ENCODE measurements around the gene CATSPER3. TPM values are rescaled to one million over a fixed set of nuclear protein-coding genes. Genes with fewer than 3 reads are reported as not detected.

The CATSPER3 gene
- polyA plus RNA-seq, 1 donor (not counting 4 experiments of a cell fraction or from before 2014, with no cell fraction given): 0.31 TPM

DNA sequence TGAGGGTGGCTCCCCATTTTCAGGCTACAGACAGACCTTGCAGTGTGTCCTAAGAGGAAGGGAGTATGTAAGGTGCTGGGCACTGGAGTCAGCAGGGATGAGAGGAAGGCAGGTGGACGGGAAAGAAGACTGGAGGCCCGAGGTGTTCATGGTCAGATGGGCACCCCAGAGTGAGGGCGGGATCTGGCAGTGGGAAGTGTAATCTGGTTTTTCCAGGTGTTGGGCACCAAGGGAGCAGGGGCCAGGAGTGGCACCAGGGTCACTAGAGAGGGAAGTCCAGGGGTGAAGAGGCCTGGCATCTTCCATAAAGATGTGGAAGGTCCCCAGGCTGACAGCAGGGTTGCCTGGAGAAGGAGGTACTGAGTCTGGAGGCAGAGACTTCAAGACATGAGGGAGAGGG lies 36.7 kb downstream of the CATSPER3 start:
- Histone ChIP-seq H3K9ac (ENCODE audit: control insufficient read depth, extremely low read depth, insufficient read depth, low read length) (no peak overlapping the region), H3K9me3 (ENCODE audit: control insufficient read depth, low read depth, low read length) (no peaks in the 10 kb centered on the region), H4K20me1 (ENCODE audit: control insufficient read depth, extremely low read depth, insufficient read depth, low read length) (no peaks in the 10 kb centered on the region), H2AFZ (ENCODE audit: control insufficient read depth, low read length) (no peak overlapping the region), H3K4me2 (ENCODE audit: control insufficient read depth, extremely low read depth, insufficient read depth, low read depth, low read length) (no peak overlapping the region), H3K4me3 (ENCODE audit: control insufficient read depth in 2 of 3, extremely low read depth in 1 of 3, insufficient read depth in 2 of 3, low read depth in 1 of 3, low read length in 3 of 3) (no peak overlapping the region), H3K36me3 (ENCODE audit: control insufficient read depth in 2 of 2, extremely low read depth in 1 of 2, insufficient read depth in 2 of 2, low read length in 2 of 2) (no peaks in the 10 kb centered on the region), H3K27me3 (ENCODE audit: control insufficient read depth, extremely low read depth, insufficient read depth, low read length) (no peaks in the 10 kb centered on the region), H3K79me2 (ENCODE audit: control insufficient read depth, insufficient read depth, low read length) (no peaks in the 10 kb centered on the region), H3K27ac (ENCODE audit: control insufficient read depth, insufficient read depth, low read length) (no peak overlapping the region), H3K4me1 (ENCODE audit: control insufficient read depth, extremely low read depth, insufficient read depth, low read length) (no peaks in the 10 kb centered on the region), H3K9me1 (ENCODE audit: control insufficient read depth, extremely low read depth, insufficient read depth, low read length) (no peaks in the 10 kb centered on the region)
- DNase-seq (ENCODE audit: low read depth, low spot score) (no peak), FAIRE-seq (no peak)
- dilution Hi-C loops (cut with MboI; ENCODE audit: extremely low pct_ligation_motif_present, low sequenced_read_pairs): no loop called here
- TF ChIP-seq, protein P1, sequence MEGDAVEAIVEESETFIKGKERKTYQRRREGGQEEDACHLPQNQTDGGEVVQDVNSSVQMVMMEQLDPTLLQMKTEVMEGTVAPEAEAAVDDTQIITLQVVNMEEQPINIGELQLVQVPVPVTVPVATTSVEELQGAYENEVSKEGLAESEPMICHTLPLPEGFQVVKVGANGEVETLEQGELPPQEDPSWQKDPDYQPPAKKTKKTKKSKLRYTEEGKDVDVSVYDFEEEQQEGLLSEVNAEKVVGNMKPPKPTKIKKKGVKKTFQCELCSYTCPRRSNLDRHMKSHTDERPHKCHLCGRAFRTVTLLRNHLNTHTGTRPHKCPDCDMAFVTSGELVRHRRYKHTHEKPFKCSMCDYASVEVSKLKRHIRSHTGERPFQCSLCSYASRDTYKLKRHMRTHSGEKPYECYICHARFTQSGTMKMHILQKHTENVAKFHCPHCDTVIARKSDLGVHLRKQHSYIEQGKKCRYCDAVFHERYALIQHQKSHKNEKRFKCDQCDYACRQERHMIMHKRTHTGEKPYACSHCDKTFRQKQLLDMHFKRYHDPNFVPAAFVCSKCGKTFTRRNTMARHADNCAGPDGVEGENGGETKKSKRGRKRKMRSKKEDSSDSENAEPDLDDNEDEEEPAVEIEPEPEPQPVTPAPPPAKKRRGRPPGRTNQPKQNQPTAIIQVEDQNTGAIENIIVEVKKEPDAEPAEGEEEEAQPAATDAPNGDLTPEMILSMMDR (optimal IDR thresholded peaks at IDR 0.05 in 1 of 3, IDR thresholded peaks at IDR 0.05 in 1 of 3, conservative IDR thresholded peaks at IDR 0.05 in 1 of 3; ENCODE audit: extremely low read depth in 1 of 3, insufficient read depth in 2 of 3, low read length in 3 of 3): no peak
- no peak for TF ChIP-seq EZH2 (IDR thresholded peaks at IDR 0.05; ENCODE audit: low read length)

GRCh38 chr5:135005076-135005475 lies 37.4 kb downstream of the CATSPER3 start:
- no peaks in the 10 kb centered on the region for H3K27me3 ChIP-seq (ENCODE audit: control insufficient read depth, extremely low read depth, insufficient read depth, low read length)
- H3K9me1 ChIP-seq (ENCODE audit: control insufficient read depth, extremely low read depth, insufficient read depth, low read length): no peaks in the 10 kb centered on the region
- H3K9ac ChIP-seq (ENCODE audit: control insufficient read depth, extremely low read depth, insufficient read depth, low read length): no peak overlapping the region
- H3K27ac ChIP-seq (ENCODE audit: control insufficient read depth, insufficient read depth, low read length): no peak overlapping the region
- H4K20me1 ChIP-seq (ENCODE audit: control insufficient read depth, extremely low read depth, insufficient read depth, low read length): no peaks in the 10 kb centered on the region
- H2AFZ ChIP-seq (ENCODE audit: control insufficient read depth, low read length): no peak overlapping the region
- no peaks in the 10 kb centered on the region for H3K79me2 ChIP-seq (ENCODE audit: control insufficient read depth, insufficient read depth, low read length)
- dilution Hi-C loops (cut with MboI; ENCODE audit: extremely low pct_ligation_motif_present, low sequenced_read_pairs): no loop called here
- TF ChIP-seq, protein P1 (optimal IDR thresholded peaks at IDR 0.05 in 1 of 3, IDR thresholded peaks at IDR 0.05 in 1 of 3, conservative IDR thresholded peaks at IDR 0.05 in 1 of 3; ENCODE audit: extremely low read depth in 1 of 3, insufficient read depth in 2 of 3, low read length in 3 of 3): no peak
- TF ChIP-seq EZH2 (IDR thresholded peaks at IDR 0.05; ENCODE audit: low read length): no peak
- H3K4me2 ChIP-seq (ENCODE audit: control insufficient read depth, extremely low read depth, insufficient read depth, low read depth, low read length): no peak overlapping the region
- FAIRE-seq (no peak), DNase-seq (ENCODE audit: low read depth, low spot score) (no peak)
- H3K4me1 ChIP-seq (ENCODE audit: control insufficient read depth, extremely low read depth, insufficient read depth, low read length): no peaks in the 10 kb centered on the region
- no peaks in the 10 kb centered on the region for H3K36me3 ChIP-seq (ENCODE audit: control insufficient read depth in 2 of 2, extremely low read depth in 1 of 2, insufficient read depth in 2 of 2, low read length in 2 of 2)
- no peak overlapping the region for H3K4me3 ChIP-seq (ENCODE audit: control insufficient read depth in 2 of 3, extremely low read depth in 1 of 3, insufficient read depth in 2 of 3, low read depth in 1 of 3, low read length in 3 of 3)
- no peaks in the 10 kb centered on the region for H3K9me3 ChIP-seq (ENCODE audit: control insufficient read depth, low read depth, low read length)
